ENCODE data around the gene METRN. TPM values are rescaled to one million over a fixed set of nuclear protein-coding genes. Genes with fewer than 3 reads are reported as not detected.

METRN gene
- polyA plus RNA-seq, 1 of the 3 experiments (the other 2 are of a cell fraction) = 59.7 TPM

GRCh38 chr16:695355-696089 is 19.4 kb upstream of the METRN start:
- Histone ChIP-seq H4K20me1 (ENCODE audit: insufficient read depth) (peaks cover 18% of the 10 kb centered on the region), H3K9ac (no peak overlapping the region), H3K9me2 (no peaks in the 10 kb centered on the region), H3K27me3 (ENCODE audit: insufficient read depth) (no peaks in the 10 kb centered on the region), H2AFZ (ENCODE audit: low read depth) (no peak overlapping the region), H3F3A (replicated peaks; ENCODE audit: insufficient read depth) (peaks cover 20% of the 10 kb centered on the region), H3K9me3 (no peaks in the 10 kb centered on the region), H3K4me3 (ENCODE audit: low read depth in 2 of 2, low read length in 1 of 2) (no peak overlapping the region), H3K4me2 (no peak overlapping the region), H3K27ac (ENCODE audit: low read depth in 2 of 2, low read length in 1 of 2) (no peak overlapping the region), H3K4me1 (ENCODE audit: control insufficient read depth in 1 of 2, insufficient read depth in 2 of 2, low read depth in 1 of 2, low read length in 1 of 2) (no peaks in the 10 kb centered on the region), H3K36me3 (replicated peaks in 1 of 2; ENCODE audit: control insufficient read depth in 1 of 2, insufficient read depth in 2 of 2, low read length in 1 of 2) (peaks cover 0 to 2% of the 10 kb centered on the region in 2 experiments), H3K79me2 (ENCODE audit: insufficient read depth) (peaks cover 22% of the 10 kb centered on the region)
- TF ChIP-seq, protein P1, sequence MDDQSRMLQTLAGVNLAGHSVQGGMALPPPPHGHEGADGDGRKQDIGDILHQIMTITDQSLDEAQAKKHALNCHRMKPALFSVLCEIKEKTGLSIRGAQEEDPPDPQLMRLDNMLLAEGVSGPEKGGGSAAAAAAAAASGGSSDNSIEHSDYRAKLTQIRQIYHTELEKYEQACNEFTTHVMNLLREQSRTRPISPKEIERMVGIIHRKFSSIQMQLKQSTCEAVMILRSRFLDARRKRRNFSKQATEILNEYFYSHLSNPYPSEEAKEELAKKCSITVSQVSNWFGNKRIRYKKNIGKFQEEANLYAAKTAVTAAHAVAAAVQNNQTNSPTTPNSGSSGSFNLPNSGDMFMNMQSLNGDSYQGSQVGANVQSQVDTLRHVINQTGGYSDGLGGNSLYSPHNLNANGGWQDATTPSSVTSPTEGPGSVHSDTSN (IDR thresholded peaks at IDR 0.05) = no peak
- TF ChIP-seq, protein P2, sequence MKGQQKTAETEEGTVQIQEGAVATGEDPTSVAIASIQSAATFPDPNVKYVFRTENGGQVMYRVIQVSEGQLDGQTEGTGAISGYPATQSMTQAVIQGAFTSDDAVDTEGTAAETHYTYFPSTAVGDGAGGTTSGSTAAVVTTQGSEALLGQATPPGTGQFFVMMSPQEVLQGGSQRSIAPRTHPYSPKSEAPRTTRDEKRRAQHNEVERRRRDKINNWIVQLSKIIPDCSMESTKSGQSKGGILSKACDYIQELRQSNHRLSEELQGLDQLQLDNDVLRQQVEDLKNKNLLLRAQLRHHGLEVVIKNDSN (IDR thresholded peaks at IDR 0.05; ENCODE audit: borderline replicate concordance, low read depth) = no peak
- TF ChIP-seq YY1 (IDR thresholded peaks at IDR 0.05; ENCODE audit: low read depth) (no peak), GABPA (IDR thresholded peaks at IDR 0.05; ENCODE audit: low read depth) (no peak), RFX5 (IDR thresholded peaks at IDR 0.05; ENCODE audit: low read length) (no peak), USF2 (IDR thresholded peaks at IDR 0.05; ENCODE audit: borderline replicate concordance, low read depth, low read length) (no peak), TAF1 (IDR thresholded peaks at IDR 0.05; ENCODE audit: borderline replicate concordance, low read depth, low read length) (no peak), POLR2AphosphoS5 (IDR thresholded peaks at IDR 0.05; ENCODE audit: low read depth, low read length) (no peak), MXI1 (IDR thresholded peaks at IDR 0.05; ENCODE audit: low read depth, low read length) (no peak)
- ChIA-PET POLR2A (no interaction called here), CTCF (no interaction called here)
- DNase-seq = no peak
- 78% methylated on average over 52 of the region's 71 CpGs for WGBS (ENCODE audit: low lambda C conversion rate)

- 79% methylated on average over 10 of the region's 19 CpGs for WGBS (ENCODE audit: low lambda C conversion rate)
- no peaks in the 10 kb centered on the region for H3K9me2 ChIP-seq
- no peak overlapping the region for H2AFZ ChIP-seq (ENCODE audit: low read depth)
- POLR2A ChIA-PET = no interaction called here
- H3K9me3 ChIP-seq = no peaks in the 10 kb centered on the region
- H3F3A ChIP-seq (replicated peaks; ENCODE audit: insufficient read depth) = no peaks in the 10 kb centered on the region
- H3K9ac ChIP-seq = no peak overlapping the region
- H3K4me3 ChIP-seq (ENCODE audit: low read depth in 2 of 2, low read length in 1 of 2) = no peak overlapping the region
- DNase-seq = no peak
- H3K36me3 ChIP-seq (replicated peaks in 1 of 2; ENCODE audit: control insufficient read depth in 1 of 2, insufficient read depth in 2 of 2, low read length in 1 of 2) = peaks cover 0 to 2% of the 10 kb centered on the region in 2 experiments
- peaks cover 52% of the 10 kb centered on the region for H4K20me1 ChIP-seq (ENCODE audit: insufficient read depth)
- CTCF ChIA-PET = interaction anchor here (1.2 kb wide), 1 partner anchor 8 kb away, joined by 4 read pairs; no protein-coding TSS in a partner anchor
- H3K4me2 ChIP-seq = no peak overlapping the region
- no peak overlapping the region for H3K27ac ChIP-seq (ENCODE audit: low read depth in 2 of 2, low read length in 1 of 2)
- peaks cover 3 to 6% of the 10 kb centered on the region in 2 experiments; a peak in 1 of 4 replicates for H3K4me1 ChIP-seq (ENCODE audit: control insufficient read depth in 1 of 2, insufficient read depth in 2 of 2, low read depth in 1 of 2, low read length in 1 of 2)
- H3K79me2 ChIP-seq (ENCODE audit: insufficient read depth) = peaks cover 56% of the 10 kb centered on the region
- H3K27me3 ChIP-seq (ENCODE audit: insufficient read depth) = no peaks in the 10 kb centered on the region
- TF ChIP-seq EZH2phosphoT487 (IDR thresholded peaks at IDR 0.05; ENCODE audit: borderline replicate concordance, low read depth) = no peak
- TF ChIP-seq, protein P3, sequence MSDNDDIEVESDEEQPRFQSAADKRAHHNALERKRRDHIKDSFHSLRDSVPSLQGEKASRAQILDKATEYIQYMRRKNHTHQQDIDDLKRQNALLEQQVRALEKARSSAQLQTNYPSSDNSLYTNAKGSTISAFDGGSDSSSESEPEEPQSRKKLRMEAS (IDR thresholded peaks at IDR 0.05; ENCODE audit: low read depth) = no peak
- TF ChIP-seq FOSL2 (IDR thresholded peaks at IDR 0.05; ENCODE audit: borderline replicate concordance, low read depth) = no peak
- TF ChIP-seq, protein P1 (IDR thresholded peaks at IDR 0.05) = no peak
- TF ChIP-seq CHD2 (IDR thresholded peaks at IDR 0.05; ENCODE audit: low read length, partially characterized antibody) = no peak
- TF ChIP-seq SIN3A (IDR thresholded peaks at IDR 0.05; ENCODE audit: borderline replicate concordance, low read depth, low read length) = no peak
- TF ChIP-seq RCOR1 (IDR thresholded peaks at IDR 0.05; ENCODE audit: low read length) = no peak
- TF ChIP-seq, protein P4, sequence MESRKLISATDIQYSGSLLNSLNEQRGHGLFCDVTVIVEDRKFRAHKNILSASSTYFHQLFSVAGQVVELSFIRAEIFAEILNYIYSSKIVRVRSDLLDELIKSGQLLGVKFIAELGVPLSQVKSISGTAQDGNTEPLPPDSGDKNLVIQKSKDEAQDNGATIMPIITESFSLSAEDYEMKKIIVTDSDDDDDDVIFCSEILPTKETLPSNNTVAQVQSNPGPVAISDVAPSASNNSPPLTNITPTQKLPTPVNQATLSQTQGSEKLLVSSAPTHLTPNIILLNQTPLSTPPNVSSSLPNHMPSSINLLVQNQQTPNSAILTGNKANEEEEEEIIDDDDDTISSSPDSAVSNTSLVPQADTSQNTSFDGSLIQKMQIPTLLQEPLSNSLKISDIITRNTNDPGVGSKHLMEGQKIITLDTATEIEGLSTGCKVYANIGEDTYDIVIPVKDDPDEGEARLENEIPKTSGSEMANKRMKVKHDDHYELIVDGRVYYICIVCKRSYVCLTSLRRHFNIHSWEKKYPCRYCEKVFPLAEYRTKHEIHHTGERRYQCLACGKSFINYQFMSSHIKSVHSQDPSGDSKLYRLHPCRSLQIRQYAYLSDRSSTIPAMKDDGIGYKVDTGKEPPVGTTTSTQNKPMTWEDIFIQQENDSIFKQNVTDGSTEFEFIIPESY (IDR thresholded peaks at IDR 0.05; ENCODE audit: borderline replicate concordance, low read depth) = no peak
- TF ChIP-seq JUND (IDR thresholded peaks at IDR 0.05) = no peak
- no peak for TF ChIP-seq GABPA (IDR thresholded peaks at IDR 0.05; ENCODE audit: low read depth)
- no peak for TF ChIP-seq RAD21 (IDR thresholded peaks at IDR 0.05; ENCODE audit: low read length)
- no peak for TF ChIP-seq ELF1 (IDR thresholded peaks at IDR 0.05)
- no peak for TF ChIP-seq SMC3 (IDR thresholded peaks at IDR 0.05; ENCODE audit: low read depth, low read length)
These were observed 15.8 kb upstream of the METRN start for GRCh38 chr16:698911-699671.
